Measurements from ENCODE around the gene DHX36. TPM values are rescaled to one million over a fixed set of nuclear protein-coding genes. Genes with fewer than 3 reads are reported as not detected.

Gene DHX36
- total and polyA plus RNA-seq, 10 donors, result 27.4 to 106 (median 70.8) TPM

GRCh38 chr3:154228561-154229216 lies 95.6 kb downstream of the DHX36 start:
- peaks cover 0 to 9% (median 2%) of the 10 kb centered on the region in 6 donors for H3K4me1 ChIP-seq
- TF ChIP-seq CTCF (IDR thresholded peaks at IDR 0.05 in 8 of 11, conservative IDR thresholded peaks at IDR 0.05 in 3 of 11) (no peak), POLR2AphosphoS5 (IDR thresholded peaks at IDR 0.05) (no peak), POLR2A (IDR thresholded peaks at IDR 0.05) (no peak)
- no peaks in the 10 kb centered on the region for H3K36me3 ChIP-seq
- H3K27me3 ChIP-seq (replicated peaks in 1 of 7), result no peaks in the 10 kb centered on the region
- no peak for DNase-seq
- H3K4me3 ChIP-seq, result no peak overlapping the region
- H3K9me3 ChIP-seq, result no peaks in the 10 kb centered on the region
- 85 to 94% (median 91%) methylated on average over 6 of the region's 6 CpGs for WGBS, 5 donors
- intact Hi-C loops (cut with DNase I; ENCODE audit: low total_unique reads), result no loop called here
- no peak overlapping the region for H3K27ac ChIP-seq

GRCh38 chr3:154227531-154227930 lies 96.8 kb downstream of the DHX36 start:
- Histone ChIP-seq H3K4me1 (peaks cover 0 to 9% (median 2%) of the 10 kb centered on the region in 6 donors), H3K9me3 (no peaks in the 10 kb centered on the region), H3K4me3 (no peak overlapping the region), H3K27me3 (replicated peaks in 1 of 7) (no peaks in the 10 kb centered on the region), H3K36me3 (no peaks in the 10 kb centered on the region), H3K27ac (no peak overlapping the region)
- intact Hi-C loops (cut with DNase I; ENCODE audit: low total_unique reads), result no loop called here
- 81 to 87% (median 85%) methylated on average over 3 of the region's 3 CpGs for WGBS, 5 donors
- TF ChIP-seq POLR2A (IDR thresholded peaks at IDR 0.05) (no peak), CTCF (IDR thresholded peaks at IDR 0.05 in 8 of 11, conservative IDR thresholded peaks at IDR 0.05 in 3 of 11) (no peak), POLR2AphosphoS5 (IDR thresholded peaks at IDR 0.05) (no peak)
- DNase-seq, result no peak

- TF ChIP-seq POLR2AphosphoS5 (IDR thresholded peaks at IDR 0.05) (no peak), POLR2A (IDR thresholded peaks at IDR 0.05) (no peak), CTCF (IDR thresholded peaks at IDR 0.05 in 8 of 11, conservative IDR thresholded peaks at IDR 0.05 in 3 of 11) (no peak)
- intact Hi-C loops (cut with DNase I; ENCODE audit: low total_unique reads), result no loop called here
- Histone ChIP-seq H3K4me1 (peaks cover 0 to 9% (median 2%) of the 10 kb centered on the region in 6 donors), H3K36me3 (no peaks in the 10 kb centered on the region), H3K4me3 (no peak overlapping the region), H3K9me3 (no peaks in the 10 kb centered on the region), H3K27me3 (replicated peaks in 1 of 7) (no peaks in the 10 kb centered on the region), H3K27ac (no peak overlapping the region)
- 71 to 92% (median 86%) methylated on average over 2 of the region's 2 CpGs for WGBS, 5 donors
- DNase-seq, result no peak
Measured at GRCh38 chr3:154225536-154225935, 98.8 kb downstream of the DHX36 start.

- H3K36me3 ChIP-seq, result no peaks in the 10 kb centered on the region
- peaks cover 0 to 9% (median 2%) of the 10 kb centered on the region in 6 donors for H3K4me1 ChIP-seq
- H3K9me3 ChIP-seq, result no peaks in the 10 kb centered on the region
- no peak overlapping the region for H3K27ac ChIP-seq
- DNase-seq, result no peak
- H3K4me3 ChIP-seq, result no peak overlapping the region
- H3K27me3 ChIP-seq (replicated peaks in 1 of 7), result no peaks in the 10 kb centered on the region
- intact Hi-C loops (cut with DNase I; ENCODE audit: low total_unique reads), result no loop called here
- no peak for TF ChIP-seq POLR2A (IDR thresholded peaks at IDR 0.05)
- no peak for TF ChIP-seq CTCF (IDR thresholded peaks at IDR 0.05 in 8 of 11, conservative IDR thresholded peaks at IDR 0.05 in 3 of 11)
- no peak for TF ChIP-seq POLR2AphosphoS5 (IDR thresholded peaks at IDR 0.05)
Measured at GRCh38 chr3:154224866-154225265, 99.4 kb downstream of the DHX36 start.
